GM12892 (cell line): Measurements from ENCODE around the gene FSTL4.

Experiments used
- POLR2A ChIP-seq: IDR thresholded peaks from 2 replicates; pipeline ENCODE4 v1.6.1; 2011; ENCODE audit warnings: low read depth, low read length, control low read depth
- POLR2AphosphoS5 ChIP-seq: IDR thresholded peaks from 2 replicates; pipeline ENCODE4 v1.6.1; 2011; ENCODE audit warnings: low read depth, low read length, control low read depth

DNA sequence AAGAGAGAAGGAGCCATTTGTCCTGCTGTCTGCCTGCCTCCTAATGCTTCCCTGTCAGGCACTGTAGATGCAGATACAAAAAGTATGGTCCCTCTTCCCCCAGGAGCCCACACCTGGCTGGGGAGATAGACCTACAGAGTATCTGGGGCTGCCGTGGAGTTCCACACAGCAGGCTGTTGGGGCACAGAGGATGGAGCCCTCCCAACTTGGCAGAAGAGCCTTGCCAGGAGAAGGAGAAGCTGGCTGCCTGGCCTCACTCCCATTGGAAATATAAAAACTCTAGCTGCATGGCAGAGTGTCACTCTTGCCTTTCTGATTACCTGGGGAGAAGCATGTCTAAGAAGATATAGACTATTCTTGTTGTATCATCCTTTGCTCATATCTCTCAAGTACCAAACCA is 160.4 kb downstream of the FSTL4 start:
- no peak for TF ChIP-seq POLR2A
- no peak for TF ChIP-seq POLR2AphosphoS5
